H1 (cell line): ENCODE measurements around the gene RNF152. TPM values are rescaled to one million over a fixed set of nuclear protein-coding genes. Genes with fewer than 3 reads are reported as not detected.

ENCODE experiments used
- CTCF ChIA-PET: fragments of 300-600 bp; sonication (Branson Sonifier 250); formaldehyde crosslinking; loops from one replicate; lab custom pipeline; 2021; ENCODE audit not compliant: partially characterized antibody; lab: Charles Lee
- POLR2A ChIA-PET: fragments of 300-600 bp; sonication (Branson Sonifier 250); formaldehyde crosslinking; loops from one replicate; lab custom pipeline; 2021; ENCODE audit warnings: inconsistent platforms; ENCODE audit not compliant: partially characterized antibody; lab: Charles Lee
- DNase-seq, 2 experiments: peaks; one replicate each; pipeline versions ENCODE4 v3.0.0 to v3.0.0-alpha.2; 2010 to 2022; ENCODE audit warnings: low spot score in 2 of 2, low read depth in 1 of 2, mixed read lengths in 1 of 2
- FAIRE-seq: peaks from 2 replicates; lab custom pipeline; 2011; peaks lifted over from hg19 to GRCh38; lab: Jason Lieb, UNC
- H2AFZ ChIP-seq: 2 replicates; pipeline ENCODE4 v1.8.1; 2012; ENCODE audit warnings: low read length, inconsistent platforms
- H2AK5ac ChIP-seq: 2 replicates; pipeline ENCODE4 v1.6.1; 2013; ENCODE audit warnings: low read depth, low read length
- H2BK120ac ChIP-seq: replicated peaks from 2 replicates; pipeline ENCODE3; 2013; ENCODE audit warnings: low read depth, low read length, inconsistent platforms
- H2BK12ac ChIP-seq: 2 replicates; pipeline ENCODE4 v1.6.1; 2013; ENCODE audit warnings: low read depth, low read length
- H2BK15ac ChIP-seq: 2 replicates; pipeline ENCODE4 v1.6.1; 2013; ENCODE audit warnings: low read length
- H2BK20ac ChIP-seq: 2 replicates; pipeline ENCODE4 v1.6.1; 2013; ENCODE audit warnings: low read length
- H2BK5ac ChIP-seq: 2 replicates; pipeline ENCODE4 v1.6.1; 2013; ENCODE audit warnings: low read depth, low read length
- H3K14ac ChIP-seq: 2 replicates; pipeline ENCODE4 v1.6.1; 2013; ENCODE audit warnings: inconsistent platforms; ENCODE audit not compliant: insufficient read length
- H3K18ac ChIP-seq: 2 replicates; pipeline ENCODE4 v1.6.1; 2013; ENCODE audit warnings: low read length; ENCODE audit errors: extremely low read depth
- H3K23ac ChIP-seq: 2 replicates; pipeline ENCODE4 v1.6.1; 2013; ENCODE audit warnings: inconsistent platforms; ENCODE audit not compliant: insufficient read length
- H3K23me2 ChIP-seq: 2 replicates; pipeline ENCODE4 v1.6.1; 2013; ENCODE audit warnings: low read depth, low read length
- H3K27ac ChIP-seq: 2 replicates; pipeline ENCODE4 v1.6.1; 2011; ENCODE audit warnings: low read depth, low read length, inconsistent platforms
- H3K27me3 ChIP-seq, 4 experiments: replicated peaks in 1 of 4; 1 replicate in 1 of 4; 2 replicates in 3 of 4; pipeline versions ENCODE4 v1.6.1 to v1.8.1; 2011 to 2013; ENCODE audit warnings: low read length in 3 of 4, mild to moderate bottlenecking in 3 of 4, inconsistent platforms in 2 of 4, mixed read lengths in 2 of 4, moderate library complexity in 1 of 4; ENCODE audit not compliant: control insufficient read depth in 3 of 4, insufficient read depth in 3 of 4; ENCODE audit errors: extremely low read depth in 1 of 4
- H3K36me3 ChIP-seq, 4 experiments: 2 replicates each; pipeline versions ENCODE4 v1.6.1 to v1.8.1; 2011 to 2013; ENCODE audit warnings: mild to moderate bottlenecking in 4 of 4, low read length in 3 of 4, moderate library complexity in 2 of 4, control low read depth in 1 of 4, inconsistent platforms in 1 of 4; ENCODE audit not compliant: insufficient read depth in 4 of 4, control insufficient read depth in 2 of 4
- H3K4ac ChIP-seq: replicated peaks from 2 replicates; pipeline ENCODE3; 2013; ENCODE audit warnings: low read length, low read depth, mixed read lengths, inconsistent platforms; ENCODE audit not compliant: insufficient read length
- H3K4me1 ChIP-seq, 4 experiments: replicated peaks in 1 of 4; 1 replicate in 1 of 4; 2 replicates in 3 of 4; pipeline versions ENCODE4 v1.6.1 to v1.8.1; 2011 to 2013; ENCODE audit warnings: low read length in 3 of 4, inconsistent platforms in 2 of 4, mixed read lengths in 1 of 4; ENCODE audit not compliant: insufficient read depth in 4 of 4, control insufficient read depth in 3 of 4
- H3K4me2 ChIP-seq, 2 experiments: 2 replicates each; pipeline versions ENCODE4 v1.6.1 to v1.8.1; 2011 to 2013; ENCODE audit warnings: low read depth in 2 of 2, low read length in 2 of 2, control low read depth in 1 of 2, inconsistent platforms in 1 of 2, mild to moderate bottlenecking in 1 of 2; ENCODE audit not compliant: insufficient read depth in 1 of 2
- H3K4me3 ChIP-seq, 4 experiments: fragments of 200-600, 300-600 bp in 1 of 4; sonication (generic), shearing (Covaris generic), sonication (Bioruptor Twin) in 1 of 4; 2 replicates each; pipeline versions ENCODE4 v1.5.1 to v1.8.1; 2011 to 2016; ENCODE audit warnings: low read length in 4 of 4, low read depth in 3 of 4, control low read depth in 2 of 4, inconsistent platforms in 2 of 4, mild to moderate bottlenecking in 2 of 4, mixed read lengths in 1 of 4, moderate library complexity in 1 of 4; ENCODE audit not compliant: insufficient read depth in 2 of 4; ENCODE audit errors: extremely low read depth in 1 of 4
- H3K56ac ChIP-seq: replicated peaks from 2 replicates; pipeline ENCODE3; 2013; ENCODE audit warnings: low read depth, mild to moderate bottlenecking, mixed read lengths, low read length, inconsistent platforms; ENCODE audit not compliant: insufficient read length
- H3K79me1 ChIP-seq: 2 replicates; pipeline ENCODE4 v1.6.1; 2013; ENCODE audit warnings: low read depth, low read length, control low read depth
- H3K79me2 ChIP-seq, 2 experiments: 2 replicates each; pipeline versions ENCODE4 v1.6.1 to v1.8.1; 2012 to 2013; ENCODE audit warnings: low read length in 2 of 2, mild to moderate bottlenecking in 2 of 2, inconsistent platforms in 1 of 2; ENCODE audit not compliant: insufficient read depth in 2 of 2, control insufficient read depth in 1 of 2
- H3K9ac ChIP-seq, 4 experiments: replicated peaks in 1 of 4; 1 replicate in 1 of 4; 2 replicates in 3 of 4; pipeline versions ENCODE4 v1.6.1 to v1.8.1; 2011 to 2013; ENCODE audit warnings: low read depth in 3 of 4, low read length in 3 of 4, control low read depth in 2 of 4, mild to moderate bottlenecking in 2 of 4, moderate library complexity in 2 of 4, inconsistent platforms in 1 of 4; ENCODE audit errors: extremely low read depth in 1 of 4
- H3K9me3 ChIP-seq, 2 experiments: 2 replicates each; pipeline versions ENCODE4 v1.6.1 to v1.8.1; 2012 to 2013; ENCODE audit warnings: mild to moderate bottlenecking in 2 of 2, moderate library complexity in 2 of 2, control low read depth in 1 of 2, inconsistent platforms in 1 of 2, low read depth in 1 of 2, low read length in 1 of 2, mixed read lengths in 1 of 2; ENCODE audit not compliant: insufficient read depth in 2 of 2
- H4K20me1 ChIP-seq, 2 experiments: replicated peaks in 1 of 2; 2 replicates each; pipeline versions ENCODE3 to v1.8.1; 2011 to 2013; ENCODE audit warnings: inconsistent platforms in 2 of 2, low read length in 2 of 2, mild to moderate bottlenecking in 1 of 2; ENCODE audit not compliant: insufficient read depth in 2 of 2, control insufficient read depth in 1 of 2
- H4K5ac ChIP-seq: 2 replicates; pipeline ENCODE4 v1.6.1; 2013; ENCODE audit warnings: low read length, low read depth, mixed read lengths, inconsistent platforms; ENCODE audit not compliant: insufficient read length
- H4K8ac ChIP-seq: 2 replicates; pipeline ENCODE4 v1.8.0; 2013; ENCODE audit warnings: mild to moderate bottlenecking, moderate library complexity, low read length, inconsistent platforms; ENCODE audit not compliant: insufficient read depth; ENCODE audit errors: extremely low read depth
- H4K91ac ChIP-seq: replicated peaks from 2 replicates; pipeline ENCODE3; 2013; ENCODE audit warnings: low read length, mixed read lengths, inconsistent platforms; ENCODE audit not compliant: insufficient read length
- CBX8 ChIP-seq: fragments of 300-800, 300-1000 bp; sonication (generic); IDR thresholded peaks from 2 replicates; pipeline ENCODE4 v1.7.1; 2016; ENCODE audit warnings: low read depth, low read length, borderline replicate concordance
- CEBPB ChIP-seq: IDR thresholded peaks from 2 replicates; pipeline ENCODE4 v1.6.1; 2012; ENCODE audit warnings: low read depth, low read length
- CHD2 ChIP-seq: IDR thresholded peaks from 2 replicates; pipeline ENCODE4 v1.6.1; 2012; ENCODE audit warnings: low read length, improper control_type of control experiment
- HDAC2 ChIP-seq, 2 experiments: fragments of 300-600 bp in 1 of 2; sonication (generic) in 1 of 2; IDR thresholded peaks; 2 replicates each; pipeline ENCODE4 v1.6.1; 2011 to 2012; ENCODE audit warnings: low read depth in 2 of 2, low read length in 2 of 2, mild to moderate bottlenecking in 2 of 2, moderate library complexity in 2 of 2, borderline replicate concordance in 1 of 2, inconsistent platforms in 1 of 2
- MAX ChIP-seq: IDR thresholded peaks from 2 replicates; pipeline ENCODE4 v1.6.1; 2012; ENCODE audit warnings: inconsistent platforms
- NRF1 ChIP-seq: IDR thresholded peaks from 2 replicates; pipeline ENCODE4 v1.6.1; 2011; ENCODE audit warnings: mild to moderate bottlenecking, low read depth, low read length, improper control_type of control experiment
- RAD21 ChIP-seq, 2 experiments: IDR thresholded peaks in 1 of 2; conservative IDR thresholded peaks in 1 of 2; 2 replicates each; pipeline ENCODE4 v1.6.1; 2011; ENCODE audit warnings: low read depth in 2 of 2, low read length in 2 of 2, improper control_type of control experiment in 1 of 2, inconsistent platforms in 1 of 2, mild to moderate bottlenecking in 1 of 2, moderate library complexity in 1 of 2
- SIN3A ChIP-seq, 2 experiments: IDR thresholded peaks in 1 of 2; conservative IDR thresholded peaks in 1 of 2; 2 replicates each; pipeline ENCODE4 v1.6.1; 2011 to 2012; ENCODE audit warnings: low read length in 2 of 2, improper control_type of control experiment in 1 of 2, low read depth in 1 of 2, mild to moderate bottlenecking in 1 of 2
- TAF1 ChIP-seq: IDR thresholded peaks from 2 replicates; pipeline ENCODE4 v1.6.1; 2011; ENCODE audit warnings: mild to moderate bottlenecking, low read depth, low read length
- TBP ChIP-seq: IDR thresholded peaks from 2 replicates; pipeline ENCODE4 v1.6.1; 2011; ENCODE audit warnings: low read depth, low read length, improper control_type of control experiment
- TCF12 ChIP-seq: IDR thresholded peaks from 2 replicates; pipeline ENCODE4 v1.6.1; 2011; ENCODE audit warnings: low read depth, mild to moderate bottlenecking, low read length
- WGBS, 2 experiments: shearing (Covaris generic) in 1 of 2; methylation state at CpG; one replicate each; pipeline versions ENCODE4 v1.1.6 to v1.1.7; 2013 to 2015; ENCODE audit warnings: low lambda C conversion rate in 2 of 2, mixed read lengths in 2 of 2, inconsistent platforms in 1 of 2, low coverage in 1 of 2, missing lambda C conversion rate in 1 of 2; ENCODE audit not compliant: insufficient replicate concordance in 2 of 2, insufficient coverage in 1 of 2, insufficient read length in 1 of 2; ENCODE audit errors: extremely low coverage in 1 of 2, missing lambda C conversion rate in 1 of 2; 5-methylcytosine and 5-hydroxymethylcytosine counted together
- polyA plus RNA-seq, 7 experiments: library from polyadenylated mRNA; depleted of rRNA in 3 of 7; stranded (reverse) in 5 of 7; unstranded in 2 of 7; fragments of >200 nt in 5 of 7; fragments of 200-250 nt in 2 of 7; gene quantifications; 1 replicate in 5 of 7; 2 replicates in 1 of 7; 4 replicates in 1 of 7; pipeline versions ENCODE4 v1.2.1 to v1.2.3, GENCODE V29; 2011 to 2013; ENCODE audit warnings: missing spikeins in 2 of 7, mixed read lengths in 2 of 7
- total RNA-seq: library from RNA; stranded (reverse); fragmentation: NEBNext Ultra II Directional; extraction: Animal tissue kit (Norgen Biotek cat#: 25700); gene quantifications from 2 replicates; pipeline ENCODE4 v1.2.1, GENCODE V29; 2021

The RNF152 gene
- total and polyA plus RNA-seq, 2 of the 8 experiments (the other 6 are each of a cell fraction or from before 2014, with no cell fraction given), result 1.1 to 2.7 TPM

- Histone ChIP-seq H3K4me1 (peaks cover 0 to 3% (median 1%) of the 10 kb centered on the region in 4 experiments; a peak in 3 of 7 replicates), H3K18ac (no peak overlapping the region), H3K4ac (no peak overlapping the region), H2BK5ac (no peak overlapping the region), H3K14ac (no peak overlapping the region), H4K91ac (no peak overlapping the region), H2AK5ac (no peak overlapping the region), H2BK15ac (no peak overlapping the region), H2BK20ac (no peak overlapping the region), H3K79me2 (no peaks in the 10 kb centered on the region), H4K8ac (no peak overlapping the region), H2BK12ac (no peak overlapping the region), H4K5ac (no peak overlapping the region), H3K23ac (no peak overlapping the region), H2BK120ac (no peak overlapping the region), H3K56ac (no peak overlapping the region), H3K23me2 (no peaks in the 10 kb centered on the region; the same call in 1 of the 2 replicates), H3K4me3 (no peak overlapping the region), H3K27ac (no peak overlapping the region), H3K4me2 (no peak overlapping the region), H3K27me3 (no peaks in the 10 kb centered on the region), H3K9me3 (no peaks in the 10 kb centered on the region), H2AFZ (peak overlapping the region; percentile 94; the same call in 1 of the 2 replicates), H3K79me1 (no peaks in the 10 kb centered on the region), H3K9ac (no peak overlapping the region), H4K20me1 (no peaks in the 10 kb centered on the region), H3K36me3 (no peaks in the 10 kb centered on the region)
- 42% methylated on average over 5 of the region's 5 CpGs; no CpG with 5 or more reads in 1 of the 2 experiments for WGBS, 2 experiments
- ChIA-PET CTCF (interaction anchor here (0.7 to 3.5 kb wide), 45 partner anchors 9 to 580 kb away, joined by 3 to 22 read pairs (median 4); no protein-coding TSS in a partner anchor), POLR2A (no interaction called here)
- DNase-seq (peak in 1 of 2 experiments; percentile 61), FAIRE-seq (peak; percentile 96)
- TF ChIP-seq TCF12 (peak; percentile 72; the same call in 1 of the 2 replicates), MAX (no peak), NRF1 (no peak), CEBPB (no peak), SIN3A (conservative IDR thresholded peaks at IDR 0.05 in 1 of 2, IDR thresholded peaks at IDR 0.05 in 1 of 2; ENCODE audit: low read depth in 1 of 2, low read length in 2 of 2) (no peak), HDAC2 (IDR thresholded peaks at IDR 0.05; ENCODE audit: borderline replicate concordance in 1 of 2, low read depth in 2 of 2, low read length in 2 of 2) (no peak), CHD2 (no peak), TBP (no peak), TAF1 (no peak), RAD21 (IDR thresholded peaks at IDR 0.05 in 1 of 2, conservative IDR thresholded peaks at IDR 0.05 in 1 of 2; ENCODE audit: low read depth in 2 of 2, low read length in 2 of 2) (peak; percentile 86 to 92), CBX8 (no peak)
Observed at GRCh38 chr18:61901323-61901986, 8.6 kb upstream of the RNF152 start.
